Osteocyte (in vitro differentiated cells): ENCODE data around the gene SNX18. TPM values are rescaled to one million over a fixed set of nuclear protein-coding genes. Genes with fewer than 3 reads are reported as not detected.
A peak's percentile ranks its signal among the peaks of the same experiment; 100 is the strongest.

ENCODE experiments used
- DNase-seq: peaks from one replicate; pipeline ENCODE4 v3.0.0; 2021; ENCODE audit warnings: mixed read lengths; ENCODE audit not compliant: unreplicated experiment; ENCODE audit errors: extremely low spot score
- H3K27ac Mint-ChIP-seq: one replicate; pipeline ENCODE4 v1.8.0; 2021; ENCODE audit warnings: mild to moderate bottlenecking, mixed read lengths; ENCODE audit not compliant: unreplicated experiment
- H3K27me3 Mint-ChIP-seq: one replicate; pipeline ENCODE4 v1.8.0; 2021; ENCODE audit warnings: mixed read lengths; ENCODE audit not compliant: unreplicated experiment
- H3K36me3 Mint-ChIP-seq: one replicate; pipeline ENCODE4 v1.8.0; 2021; ENCODE audit warnings: mixed read lengths; ENCODE audit not compliant: unreplicated experiment
- H3K4me1 Mint-ChIP-seq: one replicate; pipeline ENCODE4 v1.8.0; 2021; ENCODE audit warnings: mixed read lengths; ENCODE audit not compliant: unreplicated experiment
- H3K4me3 Mint-ChIP-seq: one replicate; pipeline ENCODE4 v1.8.0; 2021; ENCODE audit warnings: mild to moderate bottlenecking, moderate library complexity, mixed read lengths; ENCODE audit not compliant: unreplicated experiment
- H3K9me3 Mint-ChIP-seq: one replicate; pipeline ENCODE4 v1.8.0; 2021; ENCODE audit warnings: mixed read lengths; ENCODE audit not compliant: unreplicated experiment
- CTCF ChIP-seq: fragments of 200-600 bp; sonication (generic); IDR thresholded peaks from 2 replicates; pipeline ENCODE4 v1.5.0; 2021; ENCODE audit warnings: antibody characterized with exemption, mild to moderate bottlenecking, moderate library complexity
- total RNA-seq: library from RNA; stranded (reverse); gene quantifications from 2 replicates; pipeline ENCODE4 v1.2.1, GENCODE V29; 2021

The SNX18 gene
- total RNA-seq, 1 donor from 2014 or later: 28.8 TPM

- no peak for DNase-seq
- no peak for TF ChIP-seq CTCF
- no peaks in the 10 kb centered on the region for H3K36me3 Mint-ChIP-seq
- no peaks in the 10 kb centered on the region for H3K27me3 Mint-ChIP-seq
- no peak overlapping the region for H3K4me3 Mint-ChIP-seq
- peaks cover 15% of the 10 kb centered on the region for H3K4me1 Mint-ChIP-seq
- peak overlapping the region; percentile 72 for H3K27ac Mint-ChIP-seq
- H3K9me3 Mint-ChIP-seq: no peaks in the 10 kb centered on the region
Measured at GRCh38 chr5:54570916-54571315, 53.4 kb downstream of the SNX18 start.

GRCh38 chr5:54571462-54571861 lies 53.9 kb downstream of the SNX18 start:
- H3K4me3 Mint-ChIP-seq: no peak overlapping the region
- H3K9me3 Mint-ChIP-seq: no peaks in the 10 kb centered on the region
- no peak overlapping the region for H3K27ac Mint-ChIP-seq
- DNase-seq: no peak
- peaks cover 15% of the 10 kb centered on the region for H3K4me1 Mint-ChIP-seq
- no peak for TF ChIP-seq CTCF
- no peaks in the 10 kb centered on the region for H3K36me3 Mint-ChIP-seq
- no peaks in the 10 kb centered on the region for H3K27me3 Mint-ChIP-seq

- Mint-ChIP-seq H3K4me3 (no peak overlapping the region), H3K9me3 (no peaks in the 10 kb centered on the region), H3K4me1 (peaks cover 15% of the 10 kb centered on the region), H3K27ac (no peak overlapping the region), H3K36me3 (no peaks in the 10 kb centered on the region), H3K27me3 (no peaks in the 10 kb centered on the region)
- no peak for DNase-seq
- no peak for TF ChIP-seq CTCF
Measured at GRCh38 chr5:54573812-54574489, 56.4 kb downstream of the SNX18 start.

GRCh38 chr5:54577528-54577927 lies 60.0 kb downstream of the SNX18 start:
- Mint-ChIP-seq H3K9me3 (no peaks in the 10 kb centered on the region), H3K4me3 (no peak overlapping the region), H3K36me3 (no peaks in the 10 kb centered on the region), H3K4me1 (peaks cover 30% of the 10 kb centered on the region), H3K27ac (no peak overlapping the region), H3K27me3 (no peaks in the 10 kb centered on the region)
- no peak for DNase-seq
- TF ChIP-seq CTCF: no peak

GRCh38 chr5:54577937-54578653 lies 60.5 kb downstream of the SNX18 start:
- H3K9me3 Mint-ChIP-seq: no peaks in the 10 kb centered on the region
- no peak overlapping the region for H3K27ac Mint-ChIP-seq
- DNase-seq: no peak
- no peak overlapping the region for H3K4me3 Mint-ChIP-seq
- H3K36me3 Mint-ChIP-seq: no peaks in the 10 kb centered on the region
- TF ChIP-seq CTCF: no peak
- H3K27me3 Mint-ChIP-seq: no peaks in the 10 kb centered on the region
- H3K4me1 Mint-ChIP-seq: peaks cover 31% of the 10 kb centered on the region
